Measurements from ENCODE around the gene RDH11.
"Not testable (repeated sequence)": the region's sequence is repeated elsewhere in the genome, so short reads cannot be mapped to it uniquely, and the experiment has no call there.

GRCh38 chr14:67701492-67701891, 5.9 kb upstream of the RDH11 start, which contains the start of gene RDH12:
- TF ChIP-seq CTCF, POLR2A (IDR thresholded peaks at IDR 0.05): not testable (repeated sequence)

Data from Peyer's patch (tissue), 4 donors.